PC-9 (cell line): ENCODE data around the gene KLHL18. TPM values are rescaled to one million over a fixed set of nuclear protein-coding genes. Genes with fewer than 3 reads are reported as not detected.
"Not testable (repeated sequence)": the region's sequence is repeated elsewhere in the genome, so short reads cannot be mapped to it uniquely, and the experiment has no call there.

Source experiments
- BruUV-seq: library from RNA; stranded (reverse); fragments of 400-500 nt; replicated peaks from 2 replicates; lab custom pipeline; 2021; lab: Mats Ljungman, UMichigan
- CTCF ChIA-PET: fragments of 300-600 bp; sonication (Branson Sonifier 250); formaldehyde crosslinking; loops from one replicate; lab custom pipeline; 2022; ENCODE audit warnings: antibody characterized with exemption; lab: Charles Lee
- POLR2A ChIA-PET: fragments of 300-600 bp; sonication (Branson Sonifier 250); formaldehyde crosslinking; loops from one replicate; lab custom pipeline; 2022; ENCODE audit warnings: antibody characterized with exemption; ENCODE audit not compliant: unreplicated experiment; lab: Charles Lee
- DNase-seq, 2 experiments: peaks; one replicate each; pipeline versions ENCODE4 v3.0.0 to v3.0.0-alpha.2; 2015 to 2022; ENCODE audit warnings: mixed read lengths in 1 of 2
- H2AFZ ChIP-seq: fragments of 200-600 bp; sonication (generic); 2 replicates; pipeline ENCODE4 v1.8.1; 2017; ENCODE audit warnings: antibody characterized with exemption
- H3F3A ChIP-seq: fragments of 200-600 bp; sonication (generic); 2 replicates; pipeline ENCODE4 v1.8.1; 2017; ENCODE audit warnings: antibody characterized with exemption, mild to moderate bottlenecking, low read depth; ENCODE audit not compliant: insufficient read depth
- H3K27ac ChIP-seq: fragments of 200-600 bp; sonication (generic); 2 replicates; pipeline ENCODE4 v1.6.1; 2016; ENCODE audit warnings: mixed run types
- H3K27me3 ChIP-seq: fragments of 200-600 bp; sonication (generic); 2 replicates; pipeline ENCODE4 v1.6.1; 2016; ENCODE audit warnings: low read depth, mixed run types; ENCODE audit not compliant: insufficient read depth
- H3K36me3 ChIP-seq: fragments of 200-600 bp; sonication (generic); 2 replicates; pipeline ENCODE4 v1.6.1; 2016; ENCODE audit warnings: low read depth, mixed run types
- H3K4me1 ChIP-seq: fragments of 200-600 bp; sonication (generic); replicated peaks from 2 replicates; pipeline ENCODE4 v1.6.1; 2016; ENCODE audit warnings: mixed run types; ENCODE audit not compliant: insufficient read depth
- H3K4me2 ChIP-seq: fragments of 200-600 bp; sonication (generic); 2 replicates; pipeline ENCODE4 v1.6.1; 2017; ENCODE audit warnings: mixed run types
- H3K4me3 ChIP-seq: fragments of 200-600 bp; sonication (generic); 2 replicates; pipeline ENCODE4 v1.6.1; 2016; ENCODE audit warnings: mixed run types
- H3K79me2 ChIP-seq: fragments of 200-600 bp; sonication (generic); 2 replicates; pipeline ENCODE4 v1.6.1; 2017; ENCODE audit warnings: low read depth, mixed run types
- H3K9me2 ChIP-seq: fragments of 200-600 bp; sonication (generic); 2 replicates; pipeline ENCODE4 v1.8.1; 2017; ENCODE audit warnings: mild to moderate bottlenecking; ENCODE audit not compliant: insufficient read depth
- H3K9me3 ChIP-seq: fragments of 200-600 bp; sonication (generic); 2 replicates; pipeline ENCODE4 v1.8.1; 2016; ENCODE audit warnings: low read depth; ENCODE audit not compliant: insufficient read depth
- H4K20me1 ChIP-seq: fragments of 200-600 bp; sonication (generic); 2 replicates; pipeline ENCODE4 v1.8.1; 2017; ENCODE audit not compliant: insufficient read depth
- CTCF ChIP-seq: fragments of 200-600 bp; sonication (generic); conservative IDR thresholded peaks from 2 replicates; pipeline ENCODE4 v1.6.1; 2017; ENCODE audit warnings: mixed run types, antibody characterized with exemption, mild to moderate bottlenecking, moderate library complexity
- EZH2 ChIP-seq: fragments of 200-600 bp; sonication (generic); IDR thresholded peaks from 2 replicates; pipeline ENCODE4 v1.8.0; 2017; ENCODE audit warnings: antibody characterized with exemption, low read depth
- intact Hi-C: fragments of 100-400 bp; cut with micrococcal nuclease; formaldehyde crosslinking; loops from one replicate; pipeline ENCODE4 v1.10.0; 2022; ENCODE audit not compliant: unreplicated experiment
- total RNA-seq: library from RNA; stranded (reverse); gene quantifications from 2 replicates; pipeline ENCODE4 v1.2.3, GENCODE V29; 2021

Gene KLHL18
- total RNA-seq, 1 experiment from 2014 or later, result 16.0 TPM

- H3K4me2 ChIP-seq, result no peak overlapping the region
- no peak overlapping the region for H3K4me3 ChIP-seq
- 0 out of 2 replicates have a peak, but pooled peaks cover 2% of the 10 kb centered on the region for H4K20me1 ChIP-seq
- H3K79me2 ChIP-seq, result peaks cover 28% of the 10 kb centered on the region
- TF ChIP-seq EZH2 (no peak), CTCF (no peak)
- no peak for DNase-seq
- ChIA-PET CTCF (interaction anchor here (0.6 kb wide), 1 partner anchor 796 kb away, joined by 3 read pairs; no protein-coding TSS in a partner anchor), POLR2A (no interaction called here)
- no peaks in the 10 kb centered on the region for H3F3A ChIP-seq
- H3K27ac ChIP-seq, result no peak overlapping the region
- no peaks in the 10 kb centered on the region for H3K9me2 ChIP-seq
- no peaks in the 10 kb centered on the region for H3K4me1 ChIP-seq
- BruUV-seq, result no TSS peak
- no peak overlapping the region for H2AFZ ChIP-seq
- no peaks in the 10 kb centered on the region for H3K27me3 ChIP-seq
- intact Hi-C loops, result no loop called here
- H3K36me3 ChIP-seq, result no peaks in the 10 kb centered on the region
- H3K9me3 ChIP-seq, result no peaks in the 10 kb centered on the region
These were observed 6.5 kb downstream of the KLHL18 start for GRCh38 chr3:47288966-47289910.

GRCh38 chr3:47291158-47291753, 8.5 kb downstream of the KLHL18 start:
- Histone ChIP-seq H4K20me1 (0 out of 2 replicates have a peak, but pooled peaks cover 2% of the 10 kb centered on the region), H2AFZ (no peak overlapping the region), H3K36me3 (no peaks in the 10 kb centered on the region), H3K4me1 (no peaks in the 10 kb centered on the region), H3K4me3 (no peak overlapping the region), H3K9me2 (no peaks in the 10 kb centered on the region), H3K79me2 (peaks cover 11% of the 10 kb centered on the region; the same call in 1 of the 2 replicates), H3F3A (no peaks in the 10 kb centered on the region), H3K27ac (no peak overlapping the region), H3K27me3 (no peaks in the 10 kb centered on the region), H3K4me2 (no peak overlapping the region), H3K9me3 (no peaks in the 10 kb centered on the region)
- ChIA-PET POLR2A (no interaction called here), CTCF (no interaction called here)
- no peak for DNase-seq
- TF ChIP-seq EZH2, result no peak
- no TSS peak for BruUV-seq
- intact Hi-C loops, result no loop called here

GRCh38 chr3:47291754-47292420, 9.1 kb downstream of the KLHL18 start:
- H3K79me2 ChIP-seq, BruUV-seq, H3F3A ChIP-seq, DNase-seq, H2AFZ ChIP-seq, CTCF ChIA-PET, H3K9me3 ChIP-seq, H4K20me1 ChIP-seq, H3K4me2 ChIP-seq, H3K27ac ChIP-seq, POLR2A ChIA-PET, H3K36me3 ChIP-seq, intact Hi-C loops, H3K4me1 ChIP-seq, H3K9me2 ChIP-seq, H3K27me3 ChIP-seq, H3K4me3 ChIP-seq: not testable (repeated sequence)
